Smooth muscle cell (in vitro differentiated cells): ENCODE results near the gene KIF25. TPM values are rescaled to one million over a fixed set of nuclear protein-coding genes. Genes with fewer than 3 reads are reported as not detected.

ENCODE experiments used
- DNase-seq: peaks from one replicate; lab custom pipeline; 2025; ENCODE audit not compliant: unreplicated experiment; lab: John Stamatoyannopoulos, UW
- H2AFZ ChIP-seq: fragments of 200-600 bp; sonication (generic); 2 replicates; pipeline ENCODE4 v1.6.0; 2016; ENCODE audit warnings: antibody characterized with exemption, low read depth, mild to moderate bottlenecking
- H3F3A ChIP-seq: fragments of 200-600 bp; sonication (generic); 2 replicates; pipeline ENCODE4 v1.6.0; 2017; ENCODE audit warnings: antibody characterized with exemption, low read depth
- H3K27ac ChIP-seq: fragments of 200-600 bp; sonication (generic); 2 replicates; pipeline ENCODE4 v1.5.1; 2016; ENCODE audit warnings: low read depth, mild to moderate bottlenecking
- H3K27me3 ChIP-seq: fragments of 200-600 bp; sonication (generic); 2 replicates; pipeline ENCODE4 v1.6.1; 2016; ENCODE audit warnings: low read depth, mild to moderate bottlenecking
- H3K36me3 ChIP-seq: fragments of 200-600 bp; sonication (generic); 2 replicates; pipeline ENCODE4 v1.5.1; 2016; ENCODE audit warnings: low read depth
- H3K4me1 ChIP-seq: fragments of 200-600 bp; sonication (generic); 2 replicates; pipeline ENCODE4 v1.5.1; 2016; ENCODE audit warnings: low read depth
- H3K4me2 ChIP-seq: fragments of 200-600 bp; sonication (generic); 2 replicates; pipeline ENCODE4 v1.6.0; 2016; ENCODE audit warnings: mild to moderate bottlenecking
- H3K4me3 ChIP-seq: fragments of 200-600 bp; sonication (generic); 2 replicates; pipeline ENCODE4 v1.5.1; 2016; ENCODE audit warnings: mild to moderate bottlenecking
- H3K79me2 ChIP-seq: fragments of 200-600 bp; sonication (generic); 2 replicates; pipeline ENCODE4 v1.6.0; 2016; ENCODE audit warnings: low read depth, mild to moderate bottlenecking
- H3K9ac ChIP-seq: fragments of 200-600 bp; sonication (generic); 2 replicates; pipeline ENCODE4 v1.6.0; 2016; ENCODE audit warnings: low read depth
- H3K9me3 ChIP-seq: fragments of 200-600 bp; sonication (generic); replicated peaks from 2 replicates; pipeline ENCODE4 v1.5.1; 2016; ENCODE audit warnings: low read depth
- H4K20me1 ChIP-seq: fragments of 200-600 bp; sonication (generic); 2 replicates; pipeline ENCODE4 v1.6.0; 2016; ENCODE audit warnings: low read depth
- CTCF ChIP-seq: fragments of 200-600 bp; sonication (generic); IDR thresholded peaks from 2 replicates; pipeline ENCODE4 v1.5.1; 2017; ENCODE audit warnings: borderline replicate concordance, mild to moderate bottlenecking, antibody characterized with exemption; ENCODE audit not compliant: insufficient read depth, poor library complexity, severe bottlenecking
- WGBS: methylation state at CpG from one replicate; pipeline ENCODE4 v1.1.7; 2016; ENCODE audit warnings: low lambda C conversion rate; 5-methylcytosine and 5-hydroxymethylcytosine counted together
- polyA plus RNA-seq: library from polyadenylated mRNA; unstranded; fragments of >200 nt; fragmentation: Nextera tagmentation; extraction: Ambion mirVana; gene quantifications from 2 replicates; pipeline ENCODE4 v1.2.1, GENCODE V29; 2016
- total RNA-seq: library from RNA; depleted of rRNA; stranded (reverse); fragments of >200 nt; gene quantifications from 2 replicates; pipeline ENCODE4 v1.2.3, GENCODE V29; 2014

The KIF25 gene
- total and polyA plus RNA-seq, 2 experiments from 2014 or later, result 0.22 to 1.5 TPM

DNA sequence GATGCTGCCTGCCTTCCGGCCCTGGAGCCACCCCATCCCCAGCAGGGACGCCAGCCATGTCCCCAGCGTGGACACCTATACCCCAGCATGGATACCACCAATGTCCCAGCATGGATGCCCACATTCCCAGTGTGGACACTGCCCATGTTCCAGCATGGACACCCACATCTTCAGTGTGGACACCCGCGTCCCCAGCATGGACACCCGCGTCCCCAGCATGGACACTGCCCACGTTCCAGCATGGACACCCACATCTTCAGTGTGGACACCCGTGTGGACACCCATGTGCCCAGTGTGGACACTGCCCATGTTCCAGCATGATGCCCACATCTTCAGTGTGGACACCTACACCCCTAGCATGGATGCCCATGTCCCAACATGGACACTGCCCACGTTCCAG, 88.6 kb downstream of the KIF25 start:
- peaks cover 8% of the 10 kb centered on the region for H3K4me1 ChIP-seq
- H2AFZ ChIP-seq, result no peak overlapping the region
- no peak overlapping the region for H3K4me2 ChIP-seq
- no peaks in the 10 kb centered on the region for H3K36me3 ChIP-seq
- no peak overlapping the region for H3K27ac ChIP-seq
- H3K9ac ChIP-seq, result no peak overlapping the region
- peaks cover 5% of the 10 kb centered on the region for H3F3A ChIP-seq
- H3K9me3 ChIP-seq, result no peaks in the 10 kb centered on the region
- no peak overlapping the region for H3K4me3 ChIP-seq
- peaks cover 5% of the 10 kb centered on the region for H3K27me3 ChIP-seq
- 96% methylated on average over 10 of the region's 10 CpGs for WGBS
- H3K79me2 ChIP-seq, result no peaks in the 10 kb centered on the region
- H4K20me1 ChIP-seq, result no peaks in the 10 kb centered on the region
- no peak for TF ChIP-seq CTCF
- DNase-seq, result no peak

GRCh38 chr6:168086616-168087015, 89.1 kb downstream of the KIF25 start:
- H3K36me3 ChIP-seq, result no peaks in the 10 kb centered on the region
- H3K9me3 ChIP-seq, result no peaks in the 10 kb centered on the region
- no peak overlapping the region for H3K27ac ChIP-seq
- peaks cover 5% of the 10 kb centered on the region for H3F3A ChIP-seq
- H4K20me1 ChIP-seq, result no peaks in the 10 kb centered on the region
- no peaks in the 10 kb centered on the region for H3K79me2 ChIP-seq
- WGBS, result 93% methylated on average over 10 of the region's 10 CpGs
- no peak for TF ChIP-seq CTCF
- no peak overlapping the region for H3K4me3 ChIP-seq
- peaks cover 5% of the 10 kb centered on the region for H3K27me3 ChIP-seq
- no peak overlapping the region for H3K9ac ChIP-seq
- no peak overlapping the region for H2AFZ ChIP-seq
- no peak overlapping the region for H3K4me2 ChIP-seq
- H3K4me1 ChIP-seq, result peaks cover 8% of the 10 kb centered on the region
- no peak for DNase-seq

GRCh38 chr6:168087436-168088160, 90.1 kb downstream of the KIF25 start:
- Histone ChIP-seq H3F3A (peaks cover 5% of the 10 kb centered on the region), H3K4me1 (peaks cover 8% of the 10 kb centered on the region), H2AFZ (no peak overlapping the region), H3K36me3 (no peaks in the 10 kb centered on the region), H3K79me2 (no peaks in the 10 kb centered on the region), H3K9ac (no peak overlapping the region), H3K4me3 (no peak overlapping the region), H4K20me1 (no peaks in the 10 kb centered on the region), H3K27me3 (peaks cover 5% of the 10 kb centered on the region), H3K27ac (no peak overlapping the region), H3K9me3 (no peaks in the 10 kb centered on the region), H3K4me2 (peak overlapping the region; percentile 41)
- DNase-seq, result no peak
- 92% methylated on average over 25 of the region's 25 CpGs for WGBS
- TF ChIP-seq CTCF, result no peak
